Stimulated activated CD8-positive, alpha-beta memory T cell treated with anti-CD3 and anti-CD28 coated beads, Interleukin-12 subunit alpha, Interleukin-12 subunit beta, amount 100 ng/mL, for 24 hours (primary cell): Measurements from ENCODE around the gene TMEM131L.
A peak's percentile ranks its signal among the peaks of the same experiment; 100 is the strongest.

Source experiments
- DNase-seq: peaks from one replicate; pipeline ENCODE4 v3.0.0-alpha.2; 2020; ENCODE audit errors: extremely low read depth

Gene TMEM131L

DNA sequence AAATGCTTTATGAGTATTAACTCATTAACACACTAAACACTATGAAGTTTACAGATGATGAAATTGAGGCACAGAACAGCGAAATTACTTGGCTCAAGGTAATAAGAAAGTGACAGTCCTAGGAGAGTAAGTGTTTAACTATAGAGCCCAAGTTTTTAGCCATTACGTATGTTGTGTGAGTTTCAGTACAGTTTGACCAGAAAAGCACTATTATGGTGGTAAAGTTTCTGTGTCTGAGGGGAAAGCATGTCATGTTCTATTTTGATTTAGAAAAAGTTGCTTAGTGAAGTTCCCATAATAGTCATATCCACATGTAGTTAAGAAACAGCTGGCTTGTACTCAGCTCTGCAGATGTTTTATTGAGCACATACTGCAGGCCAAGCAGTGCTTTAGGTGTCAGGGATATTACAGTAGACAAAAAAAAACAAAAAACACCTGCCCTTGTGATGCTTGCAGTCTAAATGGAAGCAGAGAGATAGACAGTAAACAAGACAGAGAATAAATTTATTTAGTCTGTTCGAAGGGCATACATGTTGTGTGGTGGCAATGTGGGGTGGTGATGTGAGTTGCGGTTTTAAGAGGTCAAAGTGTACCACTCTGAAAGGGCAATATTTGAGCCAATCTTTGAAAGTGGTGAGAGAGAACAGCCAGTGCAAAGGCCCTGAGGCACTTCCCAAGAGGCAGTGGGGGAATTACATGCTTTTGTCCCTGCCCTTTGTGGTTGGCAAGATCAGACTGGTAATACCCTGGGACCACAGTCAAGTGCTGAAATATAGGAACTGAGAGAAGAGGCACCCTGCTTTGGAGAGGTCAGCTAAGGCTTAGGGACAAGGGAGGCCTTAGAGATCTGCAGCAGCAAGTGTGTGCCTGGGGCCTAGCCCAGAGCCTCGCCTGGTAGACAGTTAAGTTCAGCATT, 6.2 kb downstream of the TMEM131L start:
- DNase-seq: no peak

DNA sequence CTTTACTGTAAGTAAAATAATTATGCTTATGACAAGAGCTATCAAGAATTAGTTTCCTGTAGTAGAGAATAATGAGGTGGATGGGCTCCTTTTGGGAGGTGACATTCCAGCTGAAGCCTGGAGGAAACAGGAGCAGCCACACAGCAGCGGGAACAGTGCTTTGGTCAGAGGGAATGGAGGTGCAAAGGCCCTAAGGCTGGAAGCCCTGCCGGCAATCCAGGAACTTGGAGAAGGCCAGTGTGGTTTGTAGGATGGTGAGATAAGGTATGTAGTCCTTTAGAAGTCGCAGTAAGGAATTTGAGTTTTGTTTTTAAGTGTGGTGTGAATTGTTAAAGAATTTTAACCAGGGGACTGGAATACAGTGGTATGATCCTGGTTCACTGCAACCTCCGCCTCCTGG, 8.1 kb downstream of the TMEM131L start:
- DNase-seq: no peak

DNA sequence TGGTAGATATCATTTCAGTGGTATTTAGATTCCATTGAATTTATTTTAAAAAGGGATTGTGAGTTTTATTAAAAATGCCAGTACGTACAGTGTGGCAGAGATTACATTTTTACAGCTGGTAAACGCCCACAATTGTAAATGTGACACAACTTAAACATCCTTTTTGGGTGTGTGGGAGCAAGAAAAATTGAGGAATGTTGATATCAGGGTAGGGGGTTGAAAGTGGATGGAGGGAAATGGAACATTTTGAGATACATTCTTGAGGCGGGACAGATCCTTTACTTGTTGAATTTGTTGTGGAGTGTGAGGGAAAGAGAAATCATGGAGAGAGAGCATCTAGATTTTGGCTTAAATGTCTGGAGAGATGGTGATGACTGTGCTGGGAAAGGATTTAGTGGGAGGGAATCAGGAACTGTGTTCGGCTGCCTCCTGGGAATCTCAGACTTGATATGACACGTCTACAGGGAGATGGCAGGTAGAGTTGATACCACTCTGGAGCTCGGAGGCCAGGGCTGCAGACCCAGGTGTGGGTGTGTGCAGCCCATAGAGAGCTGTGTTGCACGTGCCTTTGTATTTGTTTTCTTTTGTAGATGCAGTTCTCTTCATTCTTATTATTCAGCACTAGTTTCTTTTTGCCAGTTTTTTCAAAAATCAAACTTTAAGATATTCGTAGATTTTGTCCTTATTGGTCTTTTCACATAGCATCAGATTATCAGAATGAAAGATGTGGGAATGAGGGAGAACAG, 10.8 kb downstream of the TMEM131L start:
- DNase-seq: no peak

DNA sequence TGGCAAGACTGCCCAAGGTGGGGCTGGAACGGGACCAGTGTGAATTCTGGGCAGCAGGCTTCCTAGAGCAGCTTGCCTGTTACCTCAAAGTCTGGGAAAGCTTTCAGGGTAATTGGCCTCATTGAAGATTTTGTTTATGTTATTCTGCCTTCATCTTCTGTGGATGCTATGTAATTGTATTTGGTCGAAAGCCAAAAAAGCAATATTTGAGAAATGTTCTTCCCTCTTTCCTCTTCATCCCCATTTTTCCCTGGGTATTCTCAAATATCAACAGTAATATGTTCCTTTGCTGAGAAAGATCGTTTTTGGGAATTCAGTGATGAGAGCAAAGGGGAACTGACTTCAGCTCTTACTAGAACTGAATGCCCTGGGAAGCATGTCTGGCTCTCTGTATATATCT, 12.9 kb downstream of the TMEM131L start:
- DNase-seq: no peak

DNA sequence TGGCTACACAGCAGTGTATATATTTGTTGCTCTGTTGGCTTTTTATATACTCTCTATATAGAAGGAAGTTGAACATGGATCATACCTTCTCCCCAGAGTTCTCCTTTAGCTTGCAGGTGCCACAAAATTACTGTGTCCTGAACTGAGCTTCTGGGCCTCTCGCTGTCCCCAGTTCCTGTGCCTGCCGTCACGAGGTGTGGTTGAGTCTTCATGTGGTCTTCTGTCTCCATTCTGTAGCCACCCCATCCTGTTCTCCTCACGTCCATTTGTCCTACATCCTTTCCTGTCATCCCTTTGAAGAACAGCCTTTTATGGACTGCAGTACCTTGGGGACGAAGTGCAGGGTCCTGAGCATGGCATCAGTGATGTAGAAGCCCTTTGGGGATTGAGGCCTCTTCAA, 14.5 kb downstream of the TMEM131L start:
- DNase-seq: no peak

DNA sequence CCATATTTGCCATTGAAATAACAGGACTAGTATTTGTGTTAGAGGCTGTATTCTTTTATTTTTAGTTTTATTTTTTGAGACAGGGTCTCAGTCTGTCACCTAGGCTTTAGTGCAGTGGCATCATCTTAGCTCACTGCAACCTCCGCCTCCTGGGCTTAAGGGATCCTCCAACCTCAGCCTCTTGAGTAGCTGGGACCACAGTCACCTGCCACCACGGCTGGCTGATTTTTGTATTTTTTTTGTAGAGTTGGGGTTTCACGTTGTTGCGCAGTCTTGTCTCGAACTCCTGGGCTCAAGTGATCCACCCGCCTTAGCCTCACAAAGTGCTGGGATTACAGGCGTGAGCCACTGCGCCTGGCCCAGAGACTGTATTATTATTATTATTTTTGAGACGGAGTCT, 15.3 kb downstream of the TMEM131L start:
- DNase-seq: no peak

DNA sequence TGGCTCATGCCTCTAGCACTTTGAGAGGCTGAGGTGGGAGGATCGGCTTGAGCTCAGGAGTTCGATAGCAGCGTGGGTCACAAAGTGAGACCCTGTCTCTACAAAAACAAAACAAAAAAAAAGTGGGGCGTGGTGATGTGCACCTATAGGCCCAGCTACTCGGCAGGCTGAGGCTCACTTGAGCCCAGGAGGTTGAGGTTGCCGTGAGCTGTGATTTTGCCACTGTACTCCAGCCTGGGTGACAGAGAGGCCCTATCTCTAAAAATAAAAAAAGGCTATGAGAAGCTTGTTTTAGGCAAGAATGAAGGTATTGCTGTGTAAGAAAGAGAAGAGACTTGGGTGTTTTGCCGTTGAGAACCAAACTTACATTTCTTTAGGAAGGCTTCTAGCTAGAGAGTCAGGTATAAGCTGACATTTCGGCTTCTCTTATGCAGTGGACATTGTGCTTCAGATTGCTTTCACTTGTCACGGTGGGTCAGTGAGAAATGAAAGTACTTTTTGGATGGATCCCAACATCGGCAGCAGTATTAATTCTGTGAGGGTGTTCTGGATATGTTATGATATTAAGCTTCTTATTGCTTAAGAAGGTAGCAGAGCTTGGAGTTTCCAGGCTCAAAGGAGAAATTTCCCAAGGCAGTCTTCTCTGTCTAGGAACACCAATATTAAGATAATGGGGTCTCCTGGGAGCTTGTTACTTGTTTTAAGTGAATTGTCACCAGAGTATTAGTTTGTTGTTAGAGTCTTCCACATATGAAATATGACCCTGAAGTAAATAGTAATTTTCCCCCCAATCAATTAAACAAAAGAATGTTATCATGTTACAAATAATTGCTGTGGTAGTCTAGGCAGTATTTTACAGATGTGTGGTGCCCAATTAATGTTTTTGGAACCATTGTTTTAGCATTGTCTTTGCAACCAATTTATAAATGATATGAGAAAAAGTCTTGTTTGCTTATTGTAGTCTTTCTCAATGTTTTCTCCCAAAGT, 17.6 kb downstream of the TMEM131L start:
- no peak for DNase-seq

DNA sequence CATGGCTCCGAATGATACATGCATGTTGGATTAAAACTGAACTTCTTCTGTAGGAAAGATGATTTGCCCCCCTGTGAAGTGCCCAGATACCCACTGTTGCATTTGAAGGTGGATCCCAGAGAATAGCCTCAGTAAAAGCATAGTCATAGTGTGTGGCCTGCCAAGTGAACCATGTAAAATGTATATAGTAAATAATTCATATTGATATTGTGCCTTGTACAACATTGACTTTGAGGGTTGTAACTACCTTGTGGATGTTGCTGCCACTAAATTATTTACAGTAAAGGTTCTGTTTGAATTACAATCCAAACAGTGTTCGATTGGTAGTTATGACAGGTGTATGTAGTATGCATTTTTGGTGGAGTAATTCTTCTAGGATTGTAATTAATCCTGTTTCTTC, 19.2 kb downstream of the TMEM131L start:
- DNase-seq: no peak

DNA sequence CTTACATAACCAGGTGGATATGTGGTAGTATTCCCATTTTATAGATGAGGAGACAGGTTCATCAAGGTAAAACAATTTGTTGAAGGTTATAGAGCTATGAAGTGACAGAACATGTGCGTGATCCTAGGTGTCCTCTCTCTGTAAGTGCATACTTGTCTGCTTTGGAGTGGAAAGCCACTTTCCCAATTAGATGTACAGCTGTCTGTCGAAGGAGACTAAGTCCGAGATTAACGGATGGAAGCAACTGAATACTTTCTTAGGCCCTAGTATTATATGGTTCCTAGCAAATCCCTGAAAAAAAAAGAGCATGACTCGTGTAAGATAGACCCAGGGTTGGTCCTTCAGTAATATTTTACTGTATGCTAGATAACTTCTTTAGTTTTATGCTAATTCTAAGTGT, 19.7 kb downstream of the TMEM131L start:
- DNase-seq: no peak

DNA sequence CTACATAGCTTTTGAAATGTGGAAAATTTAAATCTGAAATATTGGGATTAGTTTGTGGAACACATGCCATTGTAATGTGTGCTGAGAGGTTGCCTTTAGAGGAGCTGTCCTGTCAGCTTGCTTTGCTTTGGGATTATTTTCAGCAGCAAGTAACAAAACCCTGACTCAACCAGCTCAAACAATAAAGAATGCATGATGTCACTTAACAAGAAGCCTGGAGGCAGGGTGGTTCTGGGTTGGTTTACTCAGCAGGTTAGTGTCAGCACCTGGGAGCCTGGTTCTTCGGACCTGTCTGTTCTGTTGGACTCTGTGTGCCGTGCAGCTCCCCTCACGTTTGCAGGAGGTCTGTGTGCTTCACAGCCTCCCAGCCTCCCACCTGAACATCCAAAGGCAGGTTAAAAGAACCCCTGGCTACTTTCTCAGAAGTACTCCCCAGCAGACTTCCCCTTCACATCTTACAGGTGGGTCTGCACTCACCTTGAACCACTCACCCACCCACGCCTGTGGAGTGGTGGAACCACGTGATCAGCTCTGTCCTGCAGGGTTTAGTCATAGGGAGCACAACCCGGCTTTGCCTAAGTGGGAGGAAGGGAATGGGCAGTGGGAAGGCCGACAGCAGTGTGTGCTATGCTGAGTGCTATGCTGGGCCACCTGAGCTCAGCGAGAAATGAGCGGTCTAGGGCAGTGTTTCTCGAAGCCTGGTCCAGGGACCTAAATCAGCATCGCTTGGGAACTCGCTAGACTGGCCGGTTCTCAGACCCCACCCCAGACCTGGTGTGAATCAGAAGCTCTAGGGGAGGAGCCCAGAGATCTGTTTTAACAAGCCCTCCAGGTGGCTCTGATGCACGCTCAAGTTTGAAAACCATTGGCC, 20.4 kb downstream of the TMEM131L start:
- DNase-seq: no peak

DNA sequence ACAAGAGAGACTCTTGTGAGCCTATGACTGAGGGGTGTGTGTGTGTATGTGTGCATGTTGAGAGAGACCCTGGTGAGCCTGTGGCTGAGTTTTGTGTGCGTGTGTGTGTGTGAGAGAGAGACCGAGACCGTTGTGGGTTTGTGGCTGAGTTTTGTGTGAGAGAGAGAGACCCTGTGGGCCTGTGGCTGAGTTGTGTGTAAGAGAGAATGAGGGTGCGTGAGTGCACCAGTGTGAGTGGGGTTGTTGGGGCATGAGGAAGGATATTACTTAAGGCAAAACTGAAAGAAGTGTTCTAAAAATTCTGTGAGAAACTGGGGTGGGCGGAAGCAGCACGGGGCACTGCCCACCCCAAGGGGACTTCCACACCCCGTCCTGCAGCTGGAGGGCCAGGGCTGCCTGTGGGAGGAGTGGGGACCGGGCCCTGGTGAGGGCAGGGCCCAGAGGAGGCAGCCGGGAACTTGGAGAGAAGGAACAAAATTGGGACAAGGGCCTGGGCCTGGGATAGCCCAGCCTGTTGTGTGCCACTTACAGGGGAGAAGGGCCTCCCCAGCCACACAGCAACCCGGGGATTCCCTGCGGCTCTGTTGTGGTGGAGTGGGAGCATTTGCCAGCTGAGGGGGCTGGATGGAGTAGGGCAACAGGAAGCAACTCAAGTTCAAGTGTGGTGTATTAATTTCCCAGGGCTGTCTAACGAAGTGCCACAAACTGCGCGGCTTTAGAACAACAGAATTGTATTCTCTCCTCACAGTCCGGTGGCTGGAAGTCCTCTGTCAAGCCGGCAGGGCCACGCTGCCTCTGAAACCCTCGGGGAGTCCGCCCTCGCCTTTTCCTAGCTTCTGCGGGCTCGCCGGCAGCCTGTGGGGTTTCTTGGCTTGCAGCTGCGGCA, 22.1 kb downstream of the TMEM131L start:
- no peak for DNase-seq

DNA sequence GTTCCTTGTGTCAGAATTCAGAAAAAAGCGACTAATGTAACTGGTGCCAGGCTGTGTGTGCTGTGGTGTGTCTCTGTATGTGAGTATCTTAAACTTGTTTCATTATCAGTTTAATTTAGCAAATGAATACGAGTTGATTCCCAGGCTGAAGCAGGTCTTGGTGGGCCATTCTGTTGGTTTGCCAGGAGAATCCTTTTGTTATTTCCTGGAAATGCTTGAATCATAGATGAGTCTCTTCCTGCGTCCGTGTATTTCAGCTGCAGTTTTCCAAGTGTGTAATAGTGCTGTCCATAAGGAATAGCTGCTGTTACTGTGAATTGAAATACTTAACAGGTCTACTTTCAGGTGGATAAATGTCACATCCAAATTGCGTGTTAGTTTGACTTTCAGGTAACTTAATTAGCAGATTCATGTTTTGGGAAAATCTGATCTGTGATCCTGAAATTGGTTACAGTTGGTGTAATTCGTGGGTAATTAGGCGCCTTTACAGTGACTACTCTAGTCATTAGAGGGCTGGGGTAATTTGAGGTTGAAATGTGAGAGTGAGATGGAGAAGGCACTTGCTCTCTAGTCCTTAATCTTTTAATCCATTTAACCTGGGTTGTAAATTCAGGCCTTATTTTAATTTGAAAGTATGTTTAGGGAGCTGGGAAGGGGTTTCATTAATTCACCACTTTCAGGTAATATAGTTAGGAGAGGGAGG, 23.8 kb downstream of the TMEM131L start:
- DNase-seq: no peak

DNA sequence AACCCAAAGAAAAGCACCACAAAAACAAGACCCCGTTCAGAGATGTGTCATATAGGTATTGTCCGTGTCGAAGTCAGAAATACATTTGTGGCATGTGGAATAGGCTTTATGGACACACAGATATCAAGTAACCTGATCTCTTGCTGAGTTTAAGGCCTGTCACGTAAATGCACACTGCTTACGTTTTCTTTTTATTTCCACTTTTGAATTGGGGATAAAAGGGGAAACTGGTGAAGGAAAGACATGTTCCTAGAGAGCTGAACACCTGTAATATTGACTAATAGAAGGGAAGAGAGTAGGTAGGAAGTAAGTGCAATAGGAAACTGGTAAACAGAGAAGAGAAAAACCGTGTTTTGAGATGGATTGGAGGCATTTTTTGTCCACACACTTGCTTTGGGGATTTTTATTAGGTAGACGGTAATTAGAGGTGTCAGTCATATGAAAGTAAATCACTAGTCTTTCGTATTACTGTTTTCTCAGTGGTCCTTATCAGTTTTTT, 24.9 kb downstream of the TMEM131L start:
- no peak for DNase-seq

DNA sequence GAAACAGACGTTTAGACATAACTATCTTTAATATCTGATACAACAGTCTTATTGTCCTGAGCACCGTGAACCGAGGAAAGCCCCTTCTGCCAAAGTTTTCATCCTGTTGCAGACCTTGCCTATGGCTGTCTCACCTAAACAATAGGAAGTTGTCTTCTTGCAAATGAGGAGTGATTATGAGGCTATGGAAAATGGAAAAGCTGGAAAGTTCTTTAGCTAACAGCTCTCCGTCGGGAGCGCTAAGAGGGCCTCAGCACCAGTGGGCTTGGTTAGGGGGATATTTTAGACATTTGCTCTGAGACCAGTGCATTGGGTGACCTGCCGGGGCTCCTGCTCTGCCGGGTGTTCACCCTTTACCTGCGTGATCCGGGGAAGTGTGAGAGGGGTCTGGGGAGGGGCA, 28.4 kb downstream of the TMEM131L start:
- no peak for DNase-seq

DNA sequence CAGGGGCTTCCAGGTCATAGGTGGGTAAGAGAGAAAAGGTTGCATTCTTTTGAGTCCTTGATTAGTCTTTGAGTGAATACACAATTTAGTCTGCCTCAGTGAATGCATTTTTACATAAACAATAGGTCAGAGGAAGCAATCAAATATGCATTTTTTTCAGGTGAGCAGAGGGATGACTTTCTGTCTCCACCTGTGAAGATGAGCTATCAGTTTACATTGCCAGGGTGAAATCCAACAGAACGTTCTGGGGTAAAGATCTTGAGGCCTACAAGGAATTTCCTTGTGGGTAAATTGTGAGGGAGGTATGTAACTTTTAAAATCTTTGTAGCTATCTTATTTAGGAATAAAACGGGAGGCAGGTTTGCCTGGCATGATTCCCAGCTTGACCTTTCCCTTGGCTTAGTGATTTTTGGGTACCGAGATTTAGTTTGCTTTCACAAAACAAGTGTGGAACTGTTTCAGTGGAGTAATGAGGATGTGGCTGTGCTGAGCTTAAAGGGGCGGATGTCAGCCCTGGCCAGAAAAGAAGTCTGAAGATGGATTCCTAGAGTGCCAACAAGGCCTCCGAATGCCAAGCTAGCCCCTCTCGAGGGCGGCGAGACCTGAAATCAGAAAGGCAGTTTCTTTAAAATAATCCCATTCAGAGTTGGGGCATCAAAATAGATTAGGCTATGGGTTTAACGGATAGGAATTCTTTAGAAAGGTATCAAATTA, 29.5 kb downstream of the TMEM131L start:
- no peak for DNase-seq

DNA sequence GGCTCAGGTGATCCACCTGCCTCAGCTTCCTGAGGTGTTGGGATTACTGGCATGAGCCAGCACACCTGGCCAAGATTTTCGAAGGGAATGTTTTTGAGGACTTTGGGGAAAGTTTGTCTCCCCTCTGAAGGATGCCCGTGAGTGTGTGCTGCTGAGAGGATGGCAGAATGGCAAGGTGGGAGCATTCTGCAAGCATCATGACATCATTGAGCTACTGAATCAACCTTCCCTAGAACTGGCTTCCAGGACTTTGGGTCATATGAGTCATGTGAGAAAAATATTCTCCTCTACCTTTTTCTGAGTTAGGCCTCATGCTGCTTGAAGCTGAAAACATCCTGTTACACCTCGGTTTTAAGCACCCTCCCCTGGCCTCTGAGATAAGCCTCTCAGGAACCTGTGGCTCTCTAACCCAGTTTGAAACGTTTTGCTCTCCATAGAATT, 31.0 kb downstream of the TMEM131L start:
- peak; percentile 19 for DNase-seq

DNA sequence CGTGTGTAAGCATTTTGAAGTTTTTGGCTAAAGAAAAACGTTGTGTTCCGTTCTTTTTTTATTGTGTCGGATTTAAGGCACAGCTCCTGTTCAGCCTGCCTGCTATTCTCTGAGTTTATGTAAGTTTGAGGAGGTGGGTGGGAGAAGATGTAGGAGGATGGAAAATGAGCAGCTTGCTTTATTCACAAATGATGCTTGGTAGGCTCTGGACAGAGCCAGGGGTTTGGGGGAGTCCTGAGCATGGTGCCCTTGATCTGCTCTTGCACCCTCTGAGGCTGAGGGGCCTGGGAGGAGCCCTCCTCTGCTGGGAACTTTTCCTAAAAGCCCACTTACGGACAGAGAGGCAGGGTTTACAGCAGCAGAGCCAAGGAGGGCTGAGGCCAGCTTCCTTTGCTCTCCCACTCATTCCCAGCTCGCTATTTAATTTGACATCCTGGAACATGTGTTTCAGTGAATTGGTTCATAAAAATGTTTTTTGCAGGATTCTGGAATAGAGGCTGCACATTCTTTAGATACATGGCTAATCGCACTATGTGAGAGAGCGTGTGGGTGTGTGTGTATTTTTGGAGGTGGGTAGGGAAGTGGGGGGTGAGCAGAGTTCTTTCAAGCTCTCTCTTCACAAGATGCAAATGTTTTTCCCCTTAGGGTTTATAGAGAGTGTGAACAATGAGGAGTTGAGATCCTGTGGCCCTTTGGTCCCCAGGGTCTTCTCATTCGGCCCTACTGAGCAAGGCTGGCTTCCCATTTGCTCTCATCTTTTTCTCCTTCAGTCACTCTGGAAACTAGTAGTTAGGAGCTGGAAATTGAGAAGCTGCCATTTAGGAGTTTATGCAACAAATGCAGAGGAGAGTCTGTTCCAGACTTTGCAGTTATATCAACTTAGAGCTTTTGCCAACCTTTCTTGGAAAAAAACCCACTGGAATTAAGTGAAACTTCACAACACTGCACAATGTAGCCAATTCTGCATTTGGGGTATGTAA, 32.1 kb downstream of the TMEM131L start:
- no peak for DNase-seq
